ENCODE measurements around the gene POTEE.
"Not testable (repeated sequence)": the region's sequence is repeated elsewhere in the genome, so short reads cannot be mapped to it uniquely, and the experiment has no call there.

DNA sequence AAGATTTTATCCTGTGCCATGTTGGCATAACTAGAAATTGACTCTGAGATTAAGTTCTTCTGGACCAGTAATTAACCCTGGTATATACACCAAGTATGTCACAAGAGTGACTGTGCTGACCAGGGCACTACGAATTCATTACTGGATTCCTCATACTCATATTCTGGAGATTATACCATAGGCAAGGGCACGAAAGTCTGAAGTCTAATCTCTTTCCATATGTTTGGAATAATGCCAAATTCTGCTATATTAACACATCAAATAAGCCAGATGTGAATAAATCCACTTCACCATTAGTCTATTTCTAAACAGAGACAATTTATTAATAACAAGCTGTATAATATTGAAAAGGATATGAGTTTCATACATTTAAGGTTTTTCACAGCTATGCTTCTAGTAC is 13.2 kb upstream of the POTEE start:
- TF ChIP-seq POLR2AphosphoS5 (IDR thresholded peaks at IDR 0.05; ENCODE audit: low read depth, low read length); POLR2A (IDR thresholded peaks at IDR 0.05; ENCODE audit: low read depth, low read length); PAX5 (IDR thresholded peaks at IDR 0.05; ENCODE audit: insufficient read depth, low read length, severe bottlenecking); TAF1 (IDR thresholded peaks at IDR 0.05; ENCODE audit: low read depth, low read length): not testable (repeated sequence)
